GM13976 (cell line): ENCODE results near the gene CATSPERZ.

Experiments
- DNase-seq: peaks from one replicate; pipeline ENCODE4 v3.0.0; 2012; ENCODE audit warnings: low spot score
- CTCF ChIP-seq: IDR thresholded peaks from 2 replicates; pipeline ENCODE4 v1.5.1; 2012; ENCODE audit warnings: borderline replicate concordance, mild to moderate bottlenecking; ENCODE audit not compliant: insufficient read depth; ENCODE audit errors: extremely low read depth, missing control alignments, control extremely low read depth
- in situ Hi-C: fragments of 300-500 bp; cut with MboI; formaldehyde crosslinking; loops from one replicate; pipeline ENCODE4 v1.12.0; 2022; ENCODE audit warnings: low sequenced_read_pairs, mixed read lengths, inconsistent platforms; ENCODE audit not compliant: unreplicated experiment

The CATSPERZ gene

GRCh38 chr11:64294774-64295173, 5.4 kb upstream of the CATSPERZ start:
- DNase-seq, result no peak
- in situ Hi-C loops, result loop anchor here (25.0 kb wide), 1 partner anchor 307 kb away; the partner anchor contains the start of gene OTUB1
- TF ChIP-seq CTCF, result no peak

DNA sequence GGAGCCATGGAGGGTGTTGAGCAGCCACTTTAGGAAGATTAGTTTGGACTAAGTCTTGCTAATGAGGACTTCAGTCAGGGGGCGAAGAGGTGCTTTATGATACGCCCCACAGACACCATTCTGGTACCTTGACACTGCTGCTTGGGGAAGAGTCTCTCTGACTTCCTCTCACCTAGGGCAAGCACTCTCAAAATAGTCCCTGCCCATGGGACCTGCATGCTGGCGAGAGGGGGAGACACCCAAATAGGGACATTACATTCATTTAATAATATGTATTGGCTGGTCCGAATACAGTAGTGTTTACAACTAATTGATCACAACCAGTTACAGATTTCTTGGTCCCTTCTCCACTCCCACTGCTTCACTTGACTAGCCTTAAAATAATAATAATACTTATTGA, 4.4 kb upstream of the CATSPERZ start:
- DNase-seq, result no peak
- no peak for TF ChIP-seq CTCF
- in situ Hi-C loops, result loop anchor here (25.0 kb wide), 1 partner anchor 308 kb away; the partner anchor contains the start of gene OTUB1

DNA sequence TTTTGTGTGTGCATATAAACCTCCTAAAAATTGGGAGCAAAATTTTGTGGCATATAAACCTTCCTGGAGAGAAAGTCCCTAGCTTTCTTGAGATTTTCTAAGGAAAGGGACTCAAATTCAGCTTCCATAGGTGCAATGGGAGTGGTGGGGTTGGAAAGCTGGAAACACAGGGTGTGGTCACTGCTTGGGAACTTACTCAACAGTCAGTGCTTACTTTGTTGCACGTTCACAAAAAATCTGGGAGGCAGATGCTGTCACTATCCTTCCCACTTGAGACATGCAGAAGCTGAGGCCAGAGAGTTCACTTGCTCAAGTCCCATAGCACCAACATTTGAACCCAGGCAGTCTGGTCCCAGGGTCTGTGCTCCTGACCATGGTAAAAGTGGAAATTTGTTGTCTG, 3.9 kb upstream of the CATSPERZ start:
- in situ Hi-C loops, result loop anchor here (25.0 kb wide), 1 partner anchor 309 kb away; the partner anchor contains the start of gene OTUB1
- no peak for TF ChIP-seq CTCF
- no peak for DNase-seq

GRCh38 chr11:64296830-64297698, 3.1 kb upstream of the CATSPERZ start:
- DNase-seq, result no peak
- in situ Hi-C loops, result loop anchor here (25.0 kb wide), 1 partner anchor 310 kb away; the partner anchor contains the start of gene OTUB1
- TF ChIP-seq CTCF, result no peak

DNA sequence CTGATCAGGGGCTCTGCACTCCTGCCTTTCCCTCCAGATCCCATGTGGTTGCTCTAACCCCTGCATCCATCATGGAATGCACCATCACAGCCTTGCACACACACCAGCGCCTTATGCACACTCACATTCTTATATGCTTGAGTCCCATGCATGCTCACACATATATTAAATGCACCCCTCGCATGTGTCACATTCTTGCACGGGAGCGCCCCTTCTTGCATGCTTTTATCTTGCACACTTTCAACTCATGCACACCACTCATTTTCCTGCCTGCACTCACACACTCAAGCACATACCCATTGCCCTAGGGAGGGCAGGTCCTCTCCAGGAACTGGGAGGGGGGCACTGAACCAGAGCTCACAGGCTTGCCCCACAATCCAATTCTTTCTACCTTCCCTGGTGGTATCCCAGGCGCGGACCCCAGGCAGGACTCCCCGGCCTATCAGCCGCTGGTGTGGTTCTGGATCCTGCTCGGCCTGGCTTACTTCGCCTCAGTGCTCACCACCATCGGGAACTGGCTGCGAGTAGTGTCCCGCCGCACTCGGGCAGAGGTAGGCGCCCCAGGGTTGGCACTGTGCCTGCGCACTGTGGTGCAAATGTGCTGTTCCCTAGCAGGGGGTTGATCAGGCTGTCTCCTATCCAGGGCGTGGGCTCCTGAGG, 2.3 kb upstream of the CATSPERZ start:
- TF ChIP-seq CTCF, result no peak
- no peak for DNase-seq
- in situ Hi-C loops, result loop anchor here (25.0 kb wide), 1 partner anchor 311 kb away; the partner anchor contains the start of gene OTUB1

GRCh38 chr11:64298966-64299846, 952 bp upstream of the CATSPERZ start:
- in situ Hi-C loops, result loop anchor here (25.0 kb wide), 1 partner anchor 312 kb away; the partner anchor contains the start of gene OTUB1
- no peak for TF ChIP-seq CTCF
- DNase-seq, result no peak
